A673 (cell line): ENCODE results near the gene KCNMA1. TPM values are rescaled to one million over a fixed set of nuclear protein-coding genes. Genes with fewer than 3 reads are reported as not detected.

ENCODE experiments used
- BruUV-seq: library from RNA; stranded (reverse); fragments of 400-500 nt; replicated peaks from 2 replicates; lab custom pipeline; 2021; lab: Mats Ljungman, UMichigan
- CTCF ChIA-PET: fragments of 300-600 bp; sonication (Branson Sonifier 250); formaldehyde crosslinking; loops from one replicate; lab custom pipeline; 2022; ENCODE audit warnings: antibody characterized with exemption; lab: Charles Lee
- POLR2A ChIA-PET: fragments of 300-600 bp; sonication (Branson Sonifier 250); formaldehyde crosslinking; loops from one replicate; lab custom pipeline; 2022; ENCODE audit warnings: antibody characterized with exemption; ENCODE audit not compliant: low non-redundant PET; lab: Charles Lee
- DNase-seq: peaks from one replicate; pipeline ENCODE4 v3.0.0-alpha.2; 2015; ENCODE audit warnings: low spot score
- H3K27ac ChIP-seq: fragments of 200-600 bp; sonication (generic); 2 replicates; pipeline ENCODE4 v1.5.1; 2016; ENCODE audit warnings: mixed run types, low read depth, mild to moderate bottlenecking, mixed read lengths, antibody characterized with exemption, low read length; ENCODE audit not compliant: poor library complexity, severe bottlenecking
- H3K27me3 ChIP-seq: fragments of 200-600 bp; sonication (generic); replicated peaks from 2 replicates; pipeline ENCODE4 v1.6.1; 2017; ENCODE audit warnings: mixed run types, low read depth, mild to moderate bottlenecking, mixed read lengths, antibody characterized with exemption, low read length; ENCODE audit not compliant: insufficient read depth, poor library complexity
- H3K36me3 ChIP-seq: fragments of 200-600 bp; sonication (generic); 2 replicates; pipeline ENCODE4 v1.6.1; 2016; ENCODE audit warnings: mixed run types, mild to moderate bottlenecking, mixed read lengths, antibody characterized with exemption, low read length; ENCODE audit not compliant: insufficient read depth, poor library complexity, severe bottlenecking
- H3K4me1 ChIP-seq: fragments of 200-600 bp; sonication (generic); 2 replicates; pipeline ENCODE4 v1.6.1; 2017; ENCODE audit warnings: mixed run types, mild to moderate bottlenecking, mixed read lengths, antibody characterized with exemption, low read length; ENCODE audit not compliant: insufficient read depth, poor library complexity, severe bottlenecking
- H3K4me3 ChIP-seq: fragments of 200-600 bp; sonication (generic); 2 replicates; pipeline ENCODE4 v1.5.1; 2016; ENCODE audit warnings: low read depth, mixed run types, mild to moderate bottlenecking, mixed read lengths, low read length; ENCODE audit not compliant: poor library complexity, severe bottlenecking
- H3K9me3 ChIP-seq: fragments of 200-600 bp; sonication (generic); 2 replicates; pipeline ENCODE4 v1.6.1; 2016; ENCODE audit warnings: mixed run types, low read depth, mild to moderate bottlenecking, mixed read lengths, antibody characterized with exemption, low read length; ENCODE audit not compliant: poor library complexity, severe bottlenecking
- CTCF ChIP-seq: fragments of 300-800, 200-600 bp; sonication (generic); conservative IDR thresholded peaks from 2 replicates; pipeline ENCODE4 v1.5.1; 2017; ENCODE audit warnings: low read depth, mild to moderate bottlenecking, antibody characterized with exemption, low read length, moderate library complexity, mixed read lengths
- EZH2 ChIP-seq: fragments of 200-600 bp; sonication (generic); IDR thresholded peaks from 2 replicates; pipeline ENCODE4 v1.6.1; 2017; ENCODE audit warnings: borderline replicate concordance, low read depth, mild to moderate bottlenecking, mixed read lengths, antibody characterized with exemption, low read length; ENCODE audit not compliant: poor library complexity, severe bottlenecking
- intact Hi-C: fragments of 100-400 bp; cut with micrococcal nuclease; formaldehyde crosslinking; loops from one replicate; pipeline ENCODE4 v1.10.0; 2022; ENCODE audit not compliant: unreplicated experiment
- total RNA-seq: library from RNA; stranded (reverse); gene quantifications from 2 replicates; pipeline ENCODE4 v1.2.3, GENCODE V29; 2021

KCNMA1 gene
- total RNA-seq, 1 experiment from 2014 or later, result 0.84 TPM

- intact Hi-C loops, result no loop called here
- CTCF ChIA-PET, result no interaction called here
These were observed 170.1 kb downstream of the KCNMA1 start for GRCh38 chr10:77467422-77467963.

GRCh38 chr10:77463967-77464745 is 173.5 kb downstream of the KCNMA1 start:
- POLR2A ChIA-PET, result no interaction called here
- Histone ChIP-seq H3K4me1 (no peaks in the 10 kb centered on the region), H3K9me3 (no peaks in the 10 kb centered on the region), H3K4me3 (no peak overlapping the region), H3K36me3 (no peaks in the 10 kb centered on the region), H3K27me3 (no peaks in the 10 kb centered on the region), H3K27ac (no peak overlapping the region)
- TF ChIP-seq EZH2 (no peak), CTCF (no peak)
- BruUV-seq, result no TSS peak
- DNase-seq, result no peak
- intact Hi-C loops, result no loop called here
- CTCF ChIA-PET, result no interaction called here

More at GRCh38 chr10:77467422-77467963, 170.1 kb downstream of the KCNMA1 start:
- Histone ChIP-seq H3K27ac (no peak overlapping the region), H3K4me1 (no peaks in the 10 kb centered on the region), H3K9me3 (no peaks in the 10 kb centered on the region), H3K36me3 (no peaks in the 10 kb centered on the region), H3K4me3 (no peak overlapping the region), H3K27me3 (no peaks in the 10 kb centered on the region)
- TF ChIP-seq CTCF, result no peak
- TF ChIP-seq EZH2, result no peak
- DNase-seq, result no peak
- BruUV-seq, result no TSS peak
- POLR2A ChIA-PET, result no interaction called here

- ChIA-PET POLR2A (no interaction called here), CTCF (no interaction called here)
- Histone ChIP-seq H3K9me3 (no peaks in the 10 kb centered on the region), H3K27ac (no peak overlapping the region), H3K4me3 (no peak overlapping the region), H3K4me1 (no peaks in the 10 kb centered on the region), H3K36me3 (no peaks in the 10 kb centered on the region), H3K27me3 (no peaks in the 10 kb centered on the region)
- BruUV-seq, result no TSS peak
- intact Hi-C loops, result no loop called here
- DNase-seq, result no peak
- TF ChIP-seq CTCF (no peak), EZH2 (no peak)
These were observed 174.1 kb downstream of the KCNMA1 start for GRCh38 chr10:77463499-77463898.
